Ovary (tissue), 9 donors: ENCODE measurements around the gene SASS6. TPM values are rescaled to one million over a fixed set of nuclear protein-coding genes. Genes with fewer than 3 reads are reported as not detected.

Source experiments
- DNase-seq, 5 donors: peaks; one replicate each; pipeline ENCODE4 v3.0.0-alpha.2; 2019 to 2020
- H3K27ac ChIP-seq, 2 donors: fragments of 200-600 bp; one replicate each; pipeline versions ENCODE4 v1.5.1 to v1.8.0; 2019 to 2022
- H3K27me3 ChIP-seq: fragments of 200-600 bp; one replicate; pipeline ENCODE4 v1.8.0; 2022
- H3K36me3 ChIP-seq: fragments of 200-600 bp; sonication (generic); one replicate; pipeline ENCODE4 v1.5.1; 2019
- H3K4me1 ChIP-seq: one replicate; pipeline ENCODE4 v1.8.1; 2013; ENCODE audit warnings: mild to moderate bottlenecking, moderate library complexity; ENCODE audit not compliant: insufficient read depth
- H3K4me3 ChIP-seq: fragments of 200-600 bp; sonication (generic); one replicate; pipeline ENCODE4 v1.5.1; 2017
- H3K9me3 ChIP-seq, 2 donors: fragments of 200-600 bp in 1 of 2; sonication (generic) in 1 of 2; one replicate each; pipeline versions ENCODE4 v1.5.1 to v1.8.1; 2013 to 2019; ENCODE audit warnings: mild to moderate bottlenecking in 1 of 2, moderate library complexity in 1 of 2
- CTCF ChIP-seq, 3 donors: fragments of 450-650 bp in 2 of 3; fragments of 200-600 bp in 1 of 3; IDR thresholded peaks; one replicate each; pipeline versions ENCODE4 v1.5.1 to v1.8.0; 2016 to 2022; ENCODE audit warnings: antibody characterized with exemption in 3 of 3, mild to moderate bottlenecking in 1 of 3
- EP300 ChIP-seq: sonication (generic); formaldehyde crosslinking; IDR thresholded peaks from one replicate; pipeline ENCODE4 v1.6.1; 2017; ENCODE audit warnings: antibody characterized with exemption
- POLR2A ChIP-seq: fragments of 450-650 bp; IDR thresholded peaks from one replicate; pipeline ENCODE4 v1.6.1; 2017; ENCODE audit warnings: antibody characterized with exemption, mild to moderate bottlenecking, moderate library complexity
- WGBS, 3 donors: extraction: QIAGEN DNeasy Blood & Tissue Kit in 1 of 3; methylation state at CpG; one replicate each; pipeline versions ENCODE4 v1.1.5 to v1.1.7; 2013 to 2017; 5-methylcytosine and 5-hydroxymethylcytosine counted together
- intact Hi-C, 4 donors: fragments of 100-400 bp; cut with DNase I; formaldehyde crosslinking; loops; one replicate each; pipeline versions ENCODE4 v1.11.0 to v1.15.1; 2022 to 2023
- polyA plus RNA-seq, 2 donors: library from polyadenylated mRNA; stranded (reverse); fragments of 200-250 nt in 1 of 2; fragments of 350-450 nt in 1 of 2; fragmentation: Illumina TruSeq in 1 of 2; extraction: RNeasy Lipid Tissue Mini Kit (QIAGEN cat#74804) in 1 of 2; gene quantifications; one replicate each; pipeline ENCODE4 v1.2.3, GENCODE V29; 2013 to 2014
- total RNA-seq, 7 donors: library from RNA; depleted of rRNA in 2 of 7; stranded (reverse); fragments of >200 nt in 2 of 7; fragmentation: NEBNext Ultra II Directional in 3 of 7; extraction: Animal tissue kit (Norgen Biotek cat#: 25700) in 3 of 7; gene quantifications; one replicate each; pipeline versions ENCODE4 v1.1.0 to v1.2.4, GENCODE V29; 2016 to 2023
- donor health status: DM: no; HTN: no; CAD: no; lungs with moderate emphysema.
- donor health status: DM: no; HTN: no; CAD: no.
- donor health status: Bipolar disorder and iron deficiency.
- donor health status: DM: yes; HTN: yes; CAD: no.
- donor health status: DM: no; HTN: no; CAD: no.
- donor health status: DM: yes; HTN: yes; CAD: no.

SASS6 gene
- total and polyA plus RNA-seq, 9 donors, result 1.7 to 3.6 (median 2.7) TPM

- no peaks in the 10 kb centered on the region for H3K27me3 ChIP-seq
- H3K27ac ChIP-seq, result no peak overlapping the region
- H3K4me1 ChIP-seq, result no peaks in the 10 kb centered on the region
- TF ChIP-seq CTCF (IDR thresholded peaks at IDR 0.05) (no peak), EP300 (no peak), POLR2A (no peak)
- DNase-seq, result no peak
- no peak overlapping the region for H3K4me3 ChIP-seq
- H3K9me3 ChIP-seq, result no peaks in the 10 kb centered on the region
- intact Hi-C loops, result no loop called here
- no peaks in the 10 kb centered on the region for H3K36me3 ChIP-seq
These were observed 23.1 kb downstream of the SASS6 start for GRCh38 chr1:100109554-100110066.

- DNase-seq, result no peak
- TF ChIP-seq POLR2A (no peak), EP300 (no peak)
- no peaks in the 10 kb centered on the region for H3K4me1 ChIP-seq
- no peak overlapping the region for H3K4me3 ChIP-seq
- 87 to 90% (median 87%) methylated on average over 4 of the region's 4 CpGs for WGBS, 3 donors
- H3K27ac ChIP-seq, result no peak overlapping the region
- intact Hi-C loops, result no loop called here
- no peaks in the 10 kb centered on the region for H3K9me3 ChIP-seq
- no peaks in the 10 kb centered on the region for H3K27me3 ChIP-seq
- H3K36me3 ChIP-seq, result no peaks in the 10 kb centered on the region
These were observed 25.0 kb downstream of the SASS6 start for GRCh38 chr1:100107696-100108095.

GRCh38 chr1:100101564-100101963, 31.2 kb downstream of the SASS6 start:
- no peak for TF ChIP-seq POLR2A
- intact Hi-C loops, result no loop called here
- H3K4me3 ChIP-seq, result no peak overlapping the region
- no peaks in the 10 kb centered on the region for H3K27me3 ChIP-seq
- WGBS, 3 donors, result 79 to 86% (median 81%) methylated on average over 2 of the region's 2 CpGs
- H3K27ac ChIP-seq, result no peak overlapping the region
- no peaks in the 10 kb centered on the region for H3K9me3 ChIP-seq
- H3K36me3 ChIP-seq, result no peaks in the 10 kb centered on the region
- H3K4me1 ChIP-seq, result peaks cover 3% of the 10 kb centered on the region
- no peak for DNase-seq

GRCh38 chr1:100100202-100100601, 32.5 kb downstream of the SASS6 start:
- H3K36me3 ChIP-seq, result no peaks in the 10 kb centered on the region
- H3K27ac ChIP-seq, result no peak overlapping the region
- intact Hi-C loops, result no loop called here
- TF ChIP-seq POLR2A, result no peak
- TF ChIP-seq CTCF (IDR thresholded peaks at IDR 0.05), result no peak
- no peak for TF ChIP-seq EP300
- no peaks in the 10 kb centered on the region for H3K9me3 ChIP-seq
- peaks cover 3% of the 10 kb centered on the region for H3K4me1 ChIP-seq
- H3K4me3 ChIP-seq, result no peak overlapping the region
- no peak for DNase-seq
- 6 to 16% (median 8%) methylated on average over 1 of the region's 1 CpG for WGBS, 3 donors
- H3K27me3 ChIP-seq, result no peaks in the 10 kb centered on the region

- DNase-seq, result no peak
- TF ChIP-seq POLR2A, result no peak
- no peak for TF ChIP-seq CTCF (IDR thresholded peaks at IDR 0.05)
- no peak for TF ChIP-seq EP300
- Histone ChIP-seq H3K27ac (no peak overlapping the region), H3K4me3 (no peak overlapping the region), H3K4me1 (no peaks in the 10 kb centered on the region), H3K27me3 (no peaks in the 10 kb centered on the region), H3K9me3 (no peaks in the 10 kb centered on the region), H3K36me3 (no peaks in the 10 kb centered on the region)
- intact Hi-C loops, result no loop called here
- WGBS, 3 donors, result 92 to 96% (median 92%) methylated on average over 3 of the region's 3 CpGs
These were observed 42.3 kb downstream of the SASS6 start for GRCh38 chr1:100090471-100090870.
